ENCODE data around the gene SUCLG2.

SUCLG2 gene

DNA sequence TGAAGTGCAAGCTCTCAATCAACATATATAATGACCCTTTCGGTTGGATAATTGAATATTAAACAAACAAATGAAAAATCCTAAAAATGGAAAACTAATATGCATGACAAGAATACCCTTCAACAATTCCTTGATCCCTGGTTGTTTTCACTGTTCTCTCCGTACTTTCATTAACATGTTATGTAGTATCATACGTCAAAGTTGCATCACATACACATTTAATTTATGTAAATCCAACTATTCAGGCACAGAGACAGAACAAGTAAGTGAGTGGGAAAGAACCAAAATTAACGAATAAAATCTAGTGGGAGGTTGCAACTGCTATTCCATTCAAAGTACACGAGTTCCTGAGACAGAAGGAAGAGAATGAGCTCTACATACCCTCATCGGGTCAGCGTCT is 176.0 kb downstream of the SUCLG2 start (continued):
- TF ChIP-seq BACH2 (CRISPR knock-in tag; IDR thresholded peaks at IDR 0.05; ENCODE audit: borderline replicate concordance): no peak
- TF ChIP-seq PPARA (CRISPR knock-in tag; IDR thresholded peaks at IDR 0.05; ENCODE audit: borderline replicate concordance): no peak

- ATAC-seq: no peak
- no peak for TF ChIP-seq PATZ1 (CRISPR knock-in tag; IDR thresholded peaks at IDR 0.05; ENCODE audit: borderline replicate concordance)
- TF ChIP-seq ZNF70 (CRISPR knock-in tag; IDR thresholded peaks at IDR 0.05): no peak
- TF ChIP-seq ESRRG (CRISPR knock-in tag; IDR thresholded peaks at IDR 0.05): no peak
- TF ChIP-seq GLIS3 (CRISPR knock-in tag; IDR thresholded peaks at IDR 0.05): no peak
- TF ChIP-seq ZNF8 (CRISPR knock-in tag; IDR thresholded peaks at IDR 0.05): no peak
- TF ChIP-seq SNAI2 (CRISPR knock-in tag; IDR thresholded peaks at IDR 0.05): no peak
- no peak for TF ChIP-seq CREB5 (CRISPR knock-in tag; IDR thresholded peaks at IDR 0.05; ENCODE audit: low read depth)
- TF ChIP-seq ISL1 (CRISPR knock-in tag; IDR thresholded peaks at IDR 0.05): no peak
- no peak for TF ChIP-seq TCF4 (CRISPR knock-in tag; IDR thresholded peaks at IDR 0.05; ENCODE audit: borderline replicate concordance)
- TF ChIP-seq ZFP3 (CRISPR knock-in tag; IDR thresholded peaks at IDR 0.05): no peak
- no peak for TF ChIP-seq OSR1 (CRISPR knock-in tag; IDR thresholded peaks at IDR 0.05)
- no peak for TF ChIP-seq CSDC2 (CRISPR knock-in tag; IDR thresholded peaks at IDR 0.05)
- TF ChIP-seq, protein P1, sequence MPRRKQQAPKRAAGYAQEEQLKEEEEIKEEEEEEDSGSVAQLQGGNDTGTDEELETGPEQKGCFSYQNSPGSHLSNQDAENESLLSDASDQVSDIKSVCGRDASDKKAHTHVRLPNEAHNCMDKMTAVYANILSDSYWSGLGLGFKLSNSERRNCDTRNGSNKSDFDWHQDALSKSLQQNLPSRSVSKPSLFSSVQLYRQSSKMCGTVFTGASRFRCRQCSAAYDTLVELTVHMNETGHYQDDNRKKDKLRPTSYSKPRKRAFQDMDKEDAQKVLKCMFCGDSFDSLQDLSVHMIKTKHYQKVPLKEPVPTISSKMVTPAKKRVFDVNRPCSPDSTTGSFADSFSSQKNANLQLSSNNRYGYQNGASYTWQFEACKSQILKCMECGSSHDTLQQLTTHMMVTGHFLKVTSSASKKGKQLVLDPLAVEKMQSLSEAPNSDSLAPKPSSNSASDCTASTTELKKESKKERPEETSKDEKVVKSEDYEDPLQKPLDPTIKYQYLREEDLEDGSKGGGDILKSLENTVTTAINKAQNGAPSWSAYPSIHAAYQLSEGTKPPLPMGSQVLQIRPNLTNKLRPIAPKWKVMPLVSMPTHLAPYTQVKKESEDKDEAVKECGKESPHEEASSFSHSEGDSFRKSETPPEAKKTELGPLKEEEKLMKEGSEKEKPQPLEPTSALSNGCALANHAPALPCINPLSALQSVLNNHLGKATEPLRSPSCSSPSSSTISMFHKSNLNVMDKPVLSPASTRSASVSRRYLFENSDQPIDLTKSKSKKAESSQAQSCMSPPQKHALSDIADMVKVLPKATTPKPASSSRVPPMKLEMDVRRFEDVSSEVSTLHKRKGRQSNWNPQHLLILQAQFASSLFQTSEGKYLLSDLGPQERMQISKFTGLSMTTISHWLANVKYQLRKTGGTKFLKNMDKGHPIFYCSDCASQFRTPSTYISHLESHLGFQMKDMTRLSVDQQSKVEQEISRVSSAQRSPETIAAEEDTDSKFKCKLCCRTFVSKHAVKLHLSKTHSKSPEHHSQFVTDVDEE (CRISPR knock-in tag; IDR thresholded peaks at IDR 0.05): no peak
- no peak for TF ChIP-seq BACH2 (CRISPR knock-in tag; IDR thresholded peaks at IDR 0.05; ENCODE audit: borderline replicate concordance)
- TF ChIP-seq RARB (CRISPR knock-in tag; IDR thresholded peaks at IDR 0.05): no peak
- no peak for TF ChIP-seq PPARA (CRISPR knock-in tag; IDR thresholded peaks at IDR 0.05; ENCODE audit: borderline replicate concordance)
Observed at GRCh38 chr3:67474311-67474710, 180.1 kb downstream of the SUCLG2 start.

DNA sequence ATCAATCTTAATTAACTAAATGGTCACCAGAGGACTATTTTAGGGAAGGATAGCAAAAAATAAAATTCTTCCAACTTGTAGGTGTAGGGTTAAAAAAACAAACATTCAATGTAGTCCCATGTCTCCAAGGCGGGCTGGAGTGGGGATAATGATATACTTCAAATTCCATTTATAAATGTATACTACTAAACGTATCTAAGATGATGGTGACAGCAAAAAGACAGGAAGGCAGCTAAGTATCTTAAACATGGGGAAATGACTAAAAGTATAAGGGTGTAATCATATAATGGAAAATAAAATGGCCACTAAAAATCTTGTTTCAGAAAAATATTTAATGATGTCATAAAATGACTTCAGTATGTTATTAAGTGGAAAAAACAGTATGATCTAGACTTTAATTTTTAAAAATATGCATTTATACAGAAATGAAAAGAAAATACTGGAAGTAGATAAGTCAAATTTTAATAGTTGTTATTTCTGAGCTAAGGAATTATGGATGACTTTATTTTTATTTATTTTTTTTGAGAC is 181.7 kb downstream of the SUCLG2 start:
- no peak for ATAC-seq

More for the DNA sequence above, 181.7 kb downstream of the SUCLG2 start:
- TF ChIP-seq OSR1 (CRISPR knock-in tag; IDR thresholded peaks at IDR 0.05) (no peak), TCF4 (CRISPR knock-in tag; IDR thresholded peaks at IDR 0.05; ENCODE audit: borderline replicate concordance) (no peak), ZFP3 (CRISPR knock-in tag; IDR thresholded peaks at IDR 0.05) (no peak), ZNF8 (CRISPR knock-in tag; IDR thresholded peaks at IDR 0.05) (no peak), SNAI2 (CRISPR knock-in tag; IDR thresholded peaks at IDR 0.05) (no peak), ISL1 (CRISPR knock-in tag; IDR thresholded peaks at IDR 0.05) (no peak), PATZ1 (CRISPR knock-in tag; IDR thresholded peaks at IDR 0.05; ENCODE audit: borderline replicate concordance) (no peak), ZC3H10 (CRISPR knock-in tag; IDR thresholded peaks at IDR 0.05) (no peak), RARB (CRISPR knock-in tag; IDR thresholded peaks at IDR 0.05) (no peak), ZFP30 (CRISPR knock-in tag; IDR thresholded peaks at IDR 0.05) (no peak), CSDC2 (CRISPR knock-in tag; IDR thresholded peaks at IDR 0.05) (no peak), BACH2 (CRISPR knock-in tag; IDR thresholded peaks at IDR 0.05; ENCODE audit: borderline replicate concordance) (no peak), TOX (CRISPR knock-in tag; IDR thresholded peaks at IDR 0.05; ENCODE audit: borderline replicate concordance) (no peak), PPARA (CRISPR knock-in tag; IDR thresholded peaks at IDR 0.05; ENCODE audit: borderline replicate concordance) (no peak), ESRRG (CRISPR knock-in tag; IDR thresholded peaks at IDR 0.05) (no peak), ZNF565 (CRISPR knock-in tag; conservative IDR thresholded peaks at IDR 0.05; ENCODE audit: low read depth) (no peak), CREB5 (CRISPR knock-in tag; IDR thresholded peaks at IDR 0.05; ENCODE audit: low read depth) (no peak), ARNTL (CRISPR knock-in tag; IDR thresholded peaks at IDR 0.05; ENCODE audit: borderline replicate concordance, low read depth) (no peak)
- TF ChIP-seq, protein P1 (CRISPR knock-in tag; IDR thresholded peaks at IDR 0.05): no peak

All from SK-N-SH treated with all-trans-retinoic acid at 6 μM for 48 hours (cell line).